ENCODE measurements around the gene SNX10. TPM values are rescaled to one million over a fixed set of nuclear protein-coding genes. Genes with fewer than 3 reads are reported as not detected.
A peak's percentile ranks its signal among the peaks of the same experiment; 100 is the strongest.

The SNX10 gene
- total RNA-seq, 1 experiment from 2014 or later, result 0.29 TPM

GRCh38 chr7:26356229-26356628 lies 64.6 kb downstream of the SNX10 start:
- Histone ChIP-seq H3K27ac (no peak overlapping the region), H3K9me3 (replicated peaks) (no peaks in the 10 kb centered on the region), H3K27me3 (replicated peaks) (peaks cover 11% of the 10 kb centered on the region; the same call in 1 of the 2 replicates), H3K4me3 (no peak overlapping the region), H3K4me1 (replicated peaks) (no peaks in the 10 kb centered on the region), H3K36me3 (no peaks in the 10 kb centered on the region)
- no peak for DNase-seq (ENCODE audit: low read depth in 1 of 2, low spot score in 2 of 2)

- Histone ChIP-seq H3K9me3 (replicated peaks) (no peaks in the 10 kb centered on the region), H3K27me3 (replicated peaks) (peaks cover 15% of the 10 kb centered on the region; the same call in 1 of the 2 replicates), H3K4me3 (no peak overlapping the region), H3K27ac (no peak overlapping the region), H3K4me1 (replicated peaks) (no peaks in the 10 kb centered on the region), H3K36me3 (no peaks in the 10 kb centered on the region)
- DNase-seq (ENCODE audit: low read depth in 1 of 2, low spot score in 2 of 2), result no peak
Measured at GRCh38 chr7:26356929-26357798, 65.5 kb downstream of the SNX10 start.

- Histone ChIP-seq H3K36me3 (no peaks in the 10 kb centered on the region), H3K4me3 (no peak overlapping the region), H3K27me3 (replicated peaks) (peaks cover 10% of the 10 kb centered on the region; the same call in 1 of the 2 replicates), H3K27ac (no peak overlapping the region), H3K9me3 (replicated peaks) (no peaks in the 10 kb centered on the region), H3K4me1 (replicated peaks) (no peaks in the 10 kb centered on the region)
- no peak for DNase-seq (ENCODE audit: low read depth in 1 of 2, low spot score in 2 of 2)
Measured at GRCh38 chr7:26357799-26358151, 66.1 kb downstream of the SNX10 start.

- H3K4me3 ChIP-seq, result no peak overlapping the region
- H3K36me3 ChIP-seq, result no peaks in the 10 kb centered on the region
- DNase-seq (ENCODE audit: low read depth in 1 of 2, low spot score in 2 of 2), result no peak
- H3K27me3 ChIP-seq (replicated peaks), result peaks cover 10% of the 10 kb centered on the region; the same call in 1 of the 2 replicates
- no peaks in the 10 kb centered on the region for H3K9me3 ChIP-seq (replicated peaks)
- no peaks in the 10 kb centered on the region for H3K4me1 ChIP-seq (replicated peaks)
- H3K27ac ChIP-seq, result no peak overlapping the region
Measured at GRCh38 chr7:26360650-26361049, 69.0 kb downstream of the SNX10 start.

GRCh38 chr7:26361637-26362036 lies 70.0 kb downstream of the SNX10 start:
- no peaks in the 10 kb centered on the region for H3K9me3 ChIP-seq (replicated peaks)
- no peak for DNase-seq (ENCODE audit: low read depth in 1 of 2, low spot score in 2 of 2)
- no peak overlapping the region for H3K27ac ChIP-seq
- no peaks in the 10 kb centered on the region for H3K4me1 ChIP-seq (replicated peaks)
- no peaks in the 10 kb centered on the region for H3K36me3 ChIP-seq
- H3K4me3 ChIP-seq, result no peak overlapping the region
- peaks cover 5% of the 10 kb centered on the region; the same call in 1 of the 2 replicates for H3K27me3 ChIP-seq (replicated peaks)

- no peaks in the 10 kb centered on the region for H3K9me3 ChIP-seq (replicated peaks)
- no peak overlapping the region for H3K27ac ChIP-seq
- H3K4me1 ChIP-seq (replicated peaks), result no peaks in the 10 kb centered on the region
- no peaks in the 10 kb centered on the region for H3K36me3 ChIP-seq
- H3K27me3 ChIP-seq (replicated peaks), result peaks cover 7% of the 10 kb centered on the region
- no peak for DNase-seq (ENCODE audit: low read depth in 1 of 2, low spot score in 2 of 2)
- H3K4me3 ChIP-seq, result no peak overlapping the region
Measured at GRCh38 chr7:26363465-26363864, 71.8 kb downstream of the SNX10 start.

- peak in 1 of 2 experiments; percentile 38 for DNase-seq (ENCODE audit: low read depth in 1 of 2, low spot score in 2 of 2)
- H3K4me1 ChIP-seq (replicated peaks), result no peaks in the 10 kb centered on the region
- H3K36me3 ChIP-seq, result no peaks in the 10 kb centered on the region
- peaks cover 17% of the 10 kb centered on the region for H3K27me3 ChIP-seq (replicated peaks)
- H3K27ac ChIP-seq, result no peak overlapping the region
- no peak overlapping the region for H3K4me3 ChIP-seq
- no peaks in the 10 kb centered on the region for H3K9me3 ChIP-seq (replicated peaks)
Measured at GRCh38 chr7:26365077-26365900, 73.6 kb downstream of the SNX10 start.

- no peak for DNase-seq (ENCODE audit: low read depth in 1 of 2, low spot score in 2 of 2)
- Histone ChIP-seq H3K4me3 (no peak overlapping the region), H3K27ac (no peak overlapping the region), H3K9me3 (replicated peaks) (no peaks in the 10 kb centered on the region), H3K27me3 (replicated peaks) (peaks cover 17% of the 10 kb centered on the region), H3K4me1 (replicated peaks) (no peaks in the 10 kb centered on the region), H3K36me3 (no peaks in the 10 kb centered on the region)
Measured at GRCh38 chr7:26365901-26366275, 74.2 kb downstream of the SNX10 start.

GRCh38 chr7:26367219-26367711 lies 75.6 kb downstream of the SNX10 start:
- H3K27me3 ChIP-seq (replicated peaks), result peaks cover 19% of the 10 kb centered on the region; the same call in 1 of the 2 replicates
- no peak overlapping the region for H3K4me3 ChIP-seq
- no peaks in the 10 kb centered on the region for H3K9me3 ChIP-seq (replicated peaks)
- no peak overlapping the region for H3K27ac ChIP-seq
- no peaks in the 10 kb centered on the region for H3K4me1 ChIP-seq (replicated peaks)
- no peaks in the 10 kb centered on the region for H3K36me3 ChIP-seq
- no peak for DNase-seq (ENCODE audit: low read depth in 1 of 2, low spot score in 2 of 2)

GRCh38 chr7:26368542-26368941 lies 76.9 kb downstream of the SNX10 start:
- H3K4me1 ChIP-seq (replicated peaks), result no peaks in the 10 kb centered on the region

GRCh38 chr7:26369593-26369992 lies 77.9 kb downstream of the SNX10 start:
- H3K9me3 ChIP-seq (replicated peaks), result no peaks in the 10 kb centered on the region
- H3K36me3 ChIP-seq, result no peaks in the 10 kb centered on the region
- DNase-seq (ENCODE audit: low read depth in 1 of 2, low spot score in 2 of 2), result peak in 1 of 2 experiments; percentile 48
- peaks cover 37% of the 10 kb centered on the region for H3K27me3 ChIP-seq (replicated peaks)
- H3K27ac ChIP-seq, result no peak overlapping the region
- H3K4me3 ChIP-seq, result no peak overlapping the region
- H3K4me1 ChIP-seq (replicated peaks), result no peaks in the 10 kb centered on the region

More at GRCh38 chr7:26368542-26368941, 76.9 kb downstream of the SNX10 start:
- Histone ChIP-seq H3K36me3 (no peaks in the 10 kb centered on the region), H3K27me3 (replicated peaks) (peaks cover 31% of the 10 kb centered on the region), H3K9me3 (replicated peaks) (no peaks in the 10 kb centered on the region), H3K27ac (no peak overlapping the region), H3K4me3 (no peak overlapping the region)
- no peak for DNase-seq (ENCODE audit: low read depth in 1 of 2, low spot score in 2 of 2)

- Histone ChIP-seq H3K36me3 (no peaks in the 10 kb centered on the region), H3K9me3 (replicated peaks) (no peaks in the 10 kb centered on the region), H3K4me1 (replicated peaks) (no peaks in the 10 kb centered on the region), H3K4me3 (no peak overlapping the region), H3K27me3 (replicated peaks) (peaks cover 42% of the 10 kb centered on the region), H3K27ac (no peak overlapping the region)
- no peak for DNase-seq (ENCODE audit: low read depth in 1 of 2, low spot score in 2 of 2)
Measured at GRCh38 chr7:26370011-26370410, 78.3 kb downstream of the SNX10 start.

GRCh38 chr7:26372249-26372648 lies 80.6 kb downstream of the SNX10 start:
- no peaks in the 10 kb centered on the region for H3K36me3 ChIP-seq
- no peaks in the 10 kb centered on the region for H3K9me3 ChIP-seq (replicated peaks)
- H3K4me3 ChIP-seq, result no peak overlapping the region
- H3K4me1 ChIP-seq (replicated peaks), result no peaks in the 10 kb centered on the region
- H3K27ac ChIP-seq, result no peak overlapping the region
- H3K27me3 ChIP-seq (replicated peaks), result peaks cover 63% of the 10 kb centered on the region
- no peak for DNase-seq (ENCODE audit: low read depth in 1 of 2, low spot score in 2 of 2)

- Histone ChIP-seq H3K4me3 (no peak overlapping the region), H3K9me3 (replicated peaks) (no peaks in the 10 kb centered on the region), H3K27ac (no peak overlapping the region), H3K4me1 (replicated peaks) (no peaks in the 10 kb centered on the region), H3K36me3 (no peaks in the 10 kb centered on the region), H3K27me3 (replicated peaks) (peaks cover 67% of the 10 kb centered on the region)
- DNase-seq (ENCODE audit: low read depth in 1 of 2, low spot score in 2 of 2), result no peak
Measured at GRCh38 chr7:26372704-26373103, 81.0 kb downstream of the SNX10 start.

Measured in SJSA1 (cell line).